Lower lobe of right lung (tissue), 2 donors: ENCODE data around the gene DYSF. TPM values are rescaled to one million over a fixed set of nuclear protein-coding genes. Genes with fewer than 3 reads are reported as not detected.
A peak's percentile ranks its signal among the peaks of the same experiment; 100 is the strongest.

Experiments
- ATAC-seq, 2 donors: fragments of 200-7000 bp; cut with Tn5 transposase; one replicate each; pipeline ENCODE4 v1.9.1; 2020 to 2022; ENCODE audit warnings: mild to moderate bottlenecking in 2 of 2, moderate library complexity in 2 of 2
- DNase-seq: peaks from one replicate; pipeline ENCODE4 v3.0.0-alpha.2; 2020
- H3K27ac ChIP-seq: fragments of 200-600 bp; one replicate; pipeline ENCODE4 v1.8.0; 2022
- H3K27me3 ChIP-seq: fragments of 200-600 bp; one replicate; pipeline ENCODE4 v1.8.0; 2022; ENCODE audit warnings: low read depth
- H3K36me3 ChIP-seq: fragments of 200-600 bp; one replicate; pipeline ENCODE4 v1.8.0; 2022; ENCODE audit warnings: mild to moderate bottlenecking
- H3K4me1 ChIP-seq: fragments of 200-600 bp; one replicate; pipeline ENCODE4 v1.8.0; 2022
- H3K4me3 ChIP-seq: fragments of 200-600 bp; one replicate; pipeline ENCODE4 v1.8.0; 2022; ENCODE audit warnings: mild to moderate bottlenecking
- H3K9me3 ChIP-seq: fragments of 200-600 bp; one replicate; pipeline ENCODE4 v1.8.0; 2022
- intact Hi-C: fragments of 100-400 bp; cut with DNase I; formaldehyde crosslinking; loops from one replicate; pipeline ENCODE4 v1.11.0; 2022
- total RNA-seq: library from RNA; stranded (reverse); fragmentation: NEBNext Ultra II Directional; extraction: Animal tissue kit (Norgen Biotek cat#: 25700); gene quantifications from one replicate; pipeline ENCODE4 v1.2.1, GENCODE V29; 2021
- TF ChIP-seq, protein P1 (sequence below): fragments of 200-600 bp; IDR thresholded peaks from one replicate; pipeline ENCODE4 v1.8.0; 2022; ENCODE audit warnings: antibody characterized with exemption, mild to moderate bottlenecking
- donor health status: DM: no; HTN: yes; CAD: no; lungs with severe emphysema.

The DYSF gene
- total RNA-seq, 1 donor from 2014 or later = 41.2 TPM

DNA sequence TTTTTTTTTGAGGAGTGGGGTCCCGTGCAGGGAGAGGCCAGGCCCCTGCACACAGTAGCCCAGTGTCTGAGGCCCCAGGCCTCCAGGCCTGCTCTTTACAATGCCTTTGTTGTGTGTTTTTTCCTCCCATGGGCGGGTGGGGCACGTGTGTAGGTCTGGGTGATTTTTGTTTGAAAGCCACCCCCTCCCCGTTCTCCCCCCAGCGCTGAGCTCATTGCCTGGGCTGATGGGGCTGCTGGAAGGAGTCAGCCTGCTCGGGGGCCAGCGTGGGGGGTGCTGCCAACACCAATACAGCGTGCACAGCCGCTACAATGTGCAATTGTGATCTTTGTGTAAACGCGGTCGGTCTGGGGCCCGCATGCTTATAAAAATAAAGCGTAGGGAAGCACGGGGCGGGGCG is 142.7 kb downstream of the DYSF start:
- Histone ChIP-seq H3K36me3 (peaks cover 5% of the 10 kb centered on the region), H3K27ac (no peak overlapping the region), H3K9me3 (no peaks in the 10 kb centered on the region), H3K27me3 (no peaks in the 10 kb centered on the region), H3K4me3 (no peak overlapping the region), H3K4me1 (peaks cover 7% of the 10 kb centered on the region)
- TF ChIP-seq, protein P1, sequence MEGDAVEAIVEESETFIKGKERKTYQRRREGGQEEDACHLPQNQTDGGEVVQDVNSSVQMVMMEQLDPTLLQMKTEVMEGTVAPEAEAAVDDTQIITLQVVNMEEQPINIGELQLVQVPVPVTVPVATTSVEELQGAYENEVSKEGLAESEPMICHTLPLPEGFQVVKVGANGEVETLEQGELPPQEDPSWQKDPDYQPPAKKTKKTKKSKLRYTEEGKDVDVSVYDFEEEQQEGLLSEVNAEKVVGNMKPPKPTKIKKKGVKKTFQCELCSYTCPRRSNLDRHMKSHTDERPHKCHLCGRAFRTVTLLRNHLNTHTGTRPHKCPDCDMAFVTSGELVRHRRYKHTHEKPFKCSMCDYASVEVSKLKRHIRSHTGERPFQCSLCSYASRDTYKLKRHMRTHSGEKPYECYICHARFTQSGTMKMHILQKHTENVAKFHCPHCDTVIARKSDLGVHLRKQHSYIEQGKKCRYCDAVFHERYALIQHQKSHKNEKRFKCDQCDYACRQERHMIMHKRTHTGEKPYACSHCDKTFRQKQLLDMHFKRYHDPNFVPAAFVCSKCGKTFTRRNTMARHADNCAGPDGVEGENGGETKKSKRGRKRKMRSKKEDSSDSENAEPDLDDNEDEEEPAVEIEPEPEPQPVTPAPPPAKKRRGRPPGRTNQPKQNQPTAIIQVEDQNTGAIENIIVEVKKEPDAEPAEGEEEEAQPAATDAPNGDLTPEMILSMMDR = no peak
- peak in 1 of 2 donors; percentile 15 for ATAC-seq
- DNase-seq = no peak
- intact Hi-C loops = no loop called here

DNA sequence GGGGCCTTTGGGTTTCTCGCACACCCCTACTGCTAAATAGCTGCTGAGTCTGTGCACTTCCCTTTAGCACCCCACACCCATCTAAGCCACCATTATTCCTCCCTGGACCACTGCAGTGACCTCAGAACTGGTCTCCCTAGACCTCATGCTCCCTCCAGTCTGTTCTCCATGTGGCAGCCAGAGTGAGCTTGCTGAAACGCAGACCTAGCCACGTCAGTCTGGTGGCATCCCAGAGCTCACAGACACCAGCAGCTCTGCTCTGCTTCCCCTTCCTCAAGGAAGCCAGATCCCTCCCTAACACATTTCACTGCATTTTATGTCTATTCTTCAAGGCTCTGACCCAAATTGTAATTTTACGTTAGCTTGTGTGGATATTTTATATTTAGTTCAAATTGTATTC is 144.4 kb downstream of the DYSF start:
- DNase-seq = no peak
- Histone ChIP-seq H3K27me3 (no peaks in the 10 kb centered on the region), H3K9me3 (no peaks in the 10 kb centered on the region), H3K36me3 (peaks cover 5% of the 10 kb centered on the region), H3K27ac (no peak overlapping the region), H3K4me1 (no peaks in the 10 kb centered on the region), H3K4me3 (no peak overlapping the region)
- TF ChIP-seq, protein P1 = no peak
- intact Hi-C loops = no loop called here
- no peak for ATAC-seq

DNA sequence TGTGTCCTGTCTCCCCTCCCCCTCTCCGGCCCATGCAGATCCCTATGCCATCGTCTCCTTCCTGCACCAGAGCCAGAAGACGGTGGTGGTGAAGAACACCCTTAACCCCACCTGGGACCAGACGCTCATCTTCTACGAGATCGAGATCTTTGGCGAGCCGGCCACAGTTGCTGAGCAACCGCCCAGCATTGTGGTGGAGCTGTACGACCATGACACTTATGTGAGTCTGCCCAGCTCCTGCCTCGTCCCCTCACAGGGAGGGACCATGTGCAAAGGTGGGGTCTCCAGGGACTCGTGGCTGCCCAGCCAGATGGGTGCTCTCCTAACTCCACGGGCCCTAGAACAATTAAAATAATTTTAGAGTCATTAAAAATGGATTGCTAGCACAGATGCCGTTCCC is 145.2 kb downstream of the DYSF start:
- no peaks in the 10 kb centered on the region for H3K27me3 ChIP-seq
- intact Hi-C loops = no loop called here
- peaks cover 5% of the 10 kb centered on the region for H3K36me3 ChIP-seq
- peaks cover 7% of the 10 kb centered on the region for H3K4me1 ChIP-seq
- DNase-seq = no peak
- no peak overlapping the region for H3K27ac ChIP-seq
- H3K9me3 ChIP-seq = no peaks in the 10 kb centered on the region
- no peak for ATAC-seq
- TF ChIP-seq, protein P1 = no peak
- no peak overlapping the region for H3K4me3 ChIP-seq

DNA sequence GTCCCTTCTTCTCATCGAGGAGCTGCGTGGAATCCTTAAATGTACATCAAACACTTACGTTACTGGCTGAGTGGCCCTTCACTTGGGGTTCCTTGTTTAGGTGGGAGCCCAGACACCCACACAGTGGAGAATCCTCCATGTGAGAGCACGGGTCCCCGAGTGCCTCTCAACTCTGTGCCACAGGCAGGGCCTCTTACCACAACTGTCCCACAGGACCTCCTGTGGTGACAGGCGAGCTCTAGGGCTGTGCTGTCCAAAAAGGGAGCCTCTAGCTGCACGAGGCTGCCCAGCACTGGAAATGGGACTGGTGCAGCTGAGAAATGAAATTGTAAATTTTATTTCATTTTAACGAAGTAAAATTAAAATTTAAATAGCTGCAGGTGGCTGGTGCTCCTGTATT is 145.7 kb downstream of the DYSF start:
- Histone ChIP-seq H3K4me3 (no peak overlapping the region), H3K36me3 (peaks cover 5% of the 10 kb centered on the region), H3K4me1 (peaks cover 12% of the 10 kb centered on the region), H3K27ac (no peak overlapping the region), H3K27me3 (no peaks in the 10 kb centered on the region), H3K9me3 (no peaks in the 10 kb centered on the region)
- no peak for DNase-seq
- TF ChIP-seq, protein P1 = no peak
- no peak for ATAC-seq
- intact Hi-C loops = no loop called here

DNA sequence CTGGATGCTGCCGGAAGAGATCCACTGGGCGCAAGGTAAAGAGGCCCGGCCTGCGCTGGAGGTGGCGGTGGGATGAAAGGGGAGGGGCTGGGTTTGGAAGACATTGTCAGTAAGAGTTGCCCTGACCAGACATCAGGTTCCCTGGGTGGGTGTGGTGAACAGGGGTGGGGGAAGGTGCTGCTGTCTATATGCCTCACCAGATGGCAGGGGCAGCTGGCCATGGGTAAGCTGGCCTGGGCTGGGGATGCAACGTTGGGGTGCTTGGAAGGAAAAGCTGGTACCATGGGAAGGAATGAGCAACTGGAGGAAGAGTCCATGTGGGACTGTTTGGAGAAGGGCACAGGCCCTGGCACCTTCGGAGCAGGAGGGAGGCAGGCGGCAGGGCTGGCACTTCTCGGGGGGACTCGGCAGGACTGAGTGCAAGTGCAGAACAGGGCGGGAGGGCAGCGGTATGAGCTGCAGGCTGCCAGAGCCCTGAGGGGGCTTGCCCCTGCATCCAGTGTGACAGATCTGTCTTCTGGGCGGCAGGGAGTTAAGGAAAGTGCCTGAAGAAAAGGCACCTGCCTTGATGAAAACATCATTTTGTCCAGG is 146.4 kb downstream of the DYSF start:
- ATAC-seq = no peak
- Histone ChIP-seq H3K4me3 (no peak overlapping the region), H3K9me3 (no peaks in the 10 kb centered on the region), H3K27me3 (no peaks in the 10 kb centered on the region), H3K4me1 (peaks cover 19% of the 10 kb centered on the region), H3K27ac (no peak overlapping the region), H3K36me3 (peaks cover 5% of the 10 kb centered on the region)
- intact Hi-C loops = no loop called here
- TF ChIP-seq, protein P1 = no peak
- no peak for DNase-seq
